NCI-H146 treated with DMSO at 0.1 percent for 48 hours (cell line): ENCODE measurements around the gene ZNF254.
"Not testable (repeated sequence)": the region's sequence is repeated elsewhere in the genome, so short reads cannot be mapped to it uniquely, and the experiment has no call there.

ENCODE experiments used
- DNase-seq: peaks from one replicate; lab custom pipeline; 2025; ENCODE audit not compliant: unreplicated experiment; lab: John Stamatoyannopoulos, UW

Gene ZNF254

GRCh38 chr19:24071078-24071477 is 15.9 kb upstream of the ZNF254 start:
- DNase-seq, result no peak

DNA sequence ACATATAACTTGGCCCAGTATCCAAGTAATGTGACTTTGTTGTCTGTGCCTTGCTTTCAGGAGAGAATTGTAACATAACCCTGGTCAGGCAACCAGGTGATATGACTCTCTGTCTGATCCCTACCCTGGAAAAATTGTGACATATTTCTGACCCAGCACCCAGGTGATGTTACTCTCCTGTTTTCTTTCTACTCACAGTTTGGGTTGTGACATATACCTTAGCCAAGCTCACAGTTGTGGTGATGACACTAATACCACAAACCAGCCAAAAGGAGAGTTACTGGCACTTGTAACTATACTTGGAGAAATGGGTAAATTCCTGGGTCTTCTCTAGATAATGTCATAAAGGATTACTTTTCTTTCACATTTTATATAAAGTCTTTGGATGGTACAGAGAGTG is 14.3 kb upstream of the ZNF254 start:
- DNase-seq, result no peak

DNA sequence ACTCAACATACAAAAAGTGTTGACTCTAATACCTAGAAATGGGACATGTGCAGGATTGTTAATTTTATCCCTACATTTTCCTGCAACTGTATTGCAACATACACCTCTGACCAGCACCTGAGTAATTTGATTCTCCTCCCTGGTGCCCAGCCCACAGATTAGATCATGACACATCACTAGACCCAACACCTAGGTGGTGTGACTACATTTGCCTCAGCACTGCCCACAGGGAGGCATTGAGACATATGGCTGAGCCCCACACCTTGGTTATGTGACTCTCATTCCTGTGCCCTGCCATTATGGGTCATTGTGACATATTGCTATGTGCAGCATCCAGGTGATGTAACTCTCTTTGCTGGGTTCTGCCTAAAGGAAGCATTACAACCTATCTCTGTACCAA is 13.2 kb upstream of the ZNF254 start:
- no peak for DNase-seq

DNA sequence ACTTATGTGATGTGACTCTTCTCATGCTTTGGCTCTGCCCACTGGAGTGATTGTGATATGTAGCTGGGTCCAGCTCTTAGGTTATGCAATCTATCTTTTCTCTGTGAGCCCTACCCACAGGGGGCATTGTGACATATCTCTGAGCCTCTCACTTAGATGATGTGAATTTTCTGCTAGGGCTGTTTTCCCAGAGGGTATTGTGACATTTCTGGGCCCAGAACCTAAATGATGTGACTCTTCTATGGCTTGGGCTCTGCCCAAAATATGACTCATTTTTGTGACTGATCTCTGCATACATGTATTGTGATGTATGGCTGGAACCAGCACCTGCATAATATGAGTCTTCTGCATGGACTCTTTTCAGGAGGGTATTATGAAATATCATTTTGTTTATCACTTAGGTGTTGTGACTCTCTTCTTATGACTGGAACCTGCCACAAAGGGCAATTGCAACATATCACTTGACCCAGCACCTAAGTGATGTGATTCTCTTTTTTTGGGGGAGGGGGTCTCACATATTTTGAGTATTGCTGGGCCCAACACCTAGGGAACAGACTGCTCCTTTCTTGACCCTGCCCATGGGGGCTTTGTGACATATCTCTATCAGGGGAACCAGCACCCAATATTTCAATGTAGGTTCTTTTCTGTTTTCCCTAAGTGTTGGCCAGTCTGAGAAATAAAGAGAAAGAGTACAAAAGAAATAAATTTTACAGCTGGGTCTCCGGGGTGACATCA is 12.1 kb upstream of the ZNF254 start:
- DNase-seq, result no peak

DNA sequence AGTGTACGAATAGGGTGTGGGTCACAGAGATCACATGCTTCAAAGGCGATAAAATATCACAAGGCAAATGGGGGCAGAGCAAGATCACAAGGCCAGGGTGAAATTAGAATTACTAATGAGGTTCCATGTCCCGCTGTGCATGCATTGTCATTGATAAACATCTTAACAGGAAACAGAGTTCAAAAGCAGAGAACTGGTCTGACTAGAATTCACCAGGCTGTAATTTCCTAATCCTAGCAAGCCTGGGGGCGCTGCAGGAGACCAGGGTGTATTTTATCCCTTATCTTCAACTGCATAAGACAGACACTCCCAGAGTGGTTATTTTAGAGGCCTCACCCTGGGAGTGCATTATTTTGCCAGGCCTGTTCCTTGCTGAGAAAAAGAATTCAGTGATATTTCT is 11.5 kb upstream of the ZNF254 start:
- DNase-seq, result not testable (repeated sequence)

DNA sequence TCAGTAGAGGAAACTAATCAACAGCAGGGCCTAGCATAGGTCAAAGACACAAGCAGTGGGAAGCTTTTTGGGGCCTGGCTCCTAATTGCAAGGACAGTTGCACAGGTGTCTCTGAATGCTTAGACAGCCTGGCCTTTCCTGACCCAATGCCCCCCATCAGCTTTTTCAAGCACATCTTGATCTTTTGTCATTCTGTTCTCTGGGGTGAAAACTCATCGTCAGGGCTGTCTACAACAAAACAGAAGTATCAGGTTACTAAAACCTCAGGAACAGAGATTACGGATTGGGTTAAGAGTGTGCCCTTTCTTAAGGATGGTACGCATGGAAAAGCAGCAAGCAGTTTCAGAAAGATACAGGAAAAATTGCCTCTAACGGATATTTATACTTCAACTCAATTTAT is 8.3 kb upstream of the ZNF254 start:
- no peak for DNase-seq

- DNase-seq, result no peak
Observed at GRCh38 chr19:24081056-24081455, 5.9 kb upstream of the ZNF254 start.

DNA sequence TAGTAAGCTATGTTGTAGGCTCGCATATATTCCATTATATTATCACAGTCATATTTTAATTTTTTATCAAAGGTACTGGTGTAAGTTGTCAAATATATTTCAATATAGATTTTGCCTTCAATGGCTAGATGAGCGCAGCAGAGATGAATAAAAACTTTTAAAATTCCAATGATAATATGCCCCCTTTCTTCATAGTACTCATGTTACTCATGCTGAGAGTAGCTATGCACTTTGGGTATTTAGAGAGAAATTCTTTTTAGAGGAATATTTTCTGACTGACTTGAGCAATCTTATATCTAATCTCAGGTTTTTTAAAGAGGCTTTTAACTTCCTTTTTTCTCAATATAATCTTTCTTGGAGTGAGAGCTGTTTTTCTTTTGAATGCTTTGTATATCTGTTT is 11.4 kb downstream of the ZNF254 start:
- DNase-seq, result no peak

GRCh38 chr19:24099829-24100228 is 12.8 kb downstream of the ZNF254 start:
- DNase-seq, result no peak

GRCh38 chr19:24100597-24100996 is 13.6 kb downstream of the ZNF254 start:
- DNase-seq, result not testable (repeated sequence)

DNA sequence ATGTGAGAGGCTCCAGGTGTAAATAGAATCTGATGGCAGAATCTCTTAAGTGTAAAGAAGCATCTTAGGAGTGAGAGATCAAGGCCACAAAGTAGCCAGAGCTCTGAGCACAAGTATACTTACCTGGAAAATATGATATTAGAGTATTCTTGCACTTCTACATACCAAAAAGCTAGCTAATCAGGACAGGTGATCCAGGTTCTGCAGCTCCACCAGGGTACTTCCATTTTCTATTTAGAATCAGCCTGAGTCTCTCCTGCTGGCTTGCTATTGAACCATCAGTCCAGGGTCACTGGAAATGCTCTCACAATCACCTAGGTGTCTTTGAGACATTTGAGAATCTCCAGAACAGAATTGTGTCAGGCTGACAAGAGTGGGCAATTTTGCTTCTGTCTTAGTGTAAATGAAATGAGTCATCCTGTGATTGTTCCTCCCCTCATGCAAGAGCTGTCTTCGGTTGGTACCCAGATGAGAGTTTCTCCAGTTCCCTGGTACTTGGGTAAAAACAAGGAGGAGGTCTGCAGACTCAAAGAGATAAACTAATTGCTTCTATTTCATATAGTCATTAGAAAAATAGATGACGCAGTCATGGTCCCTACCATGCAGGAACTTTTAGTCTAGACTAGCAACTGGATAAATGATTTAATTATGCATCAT is 14.6 kb downstream of the ZNF254 start:
- no peak for DNase-seq

GRCh38 chr19:24127601-24128000 is 40.6 kb downstream of the ZNF254 start:
- no peak for DNase-seq

DNA sequence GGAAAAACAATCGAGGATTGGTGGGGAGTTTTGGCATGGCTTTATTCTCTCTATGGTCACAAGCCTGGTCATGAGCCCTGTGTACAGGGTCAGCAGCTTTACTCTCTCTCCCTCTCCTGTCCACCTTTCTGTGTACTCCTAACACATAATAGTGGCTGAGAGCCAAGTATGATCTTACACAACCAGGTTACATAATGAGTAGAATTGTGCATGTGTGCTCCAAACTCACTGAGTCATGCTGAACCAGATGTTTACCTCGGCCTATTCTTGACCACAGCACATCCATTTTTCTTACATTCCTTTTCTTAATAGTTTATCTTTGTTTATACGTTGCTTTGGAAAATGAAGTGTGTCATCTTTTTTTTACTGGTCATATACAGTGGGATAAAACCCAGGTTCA is 53.1 kb downstream of the ZNF254 start:
- DNase-seq, result no peak

GRCh38 chr19:24140591-24140990 is 53.6 kb downstream of the ZNF254 start:
- no peak for DNase-seq

DNA sequence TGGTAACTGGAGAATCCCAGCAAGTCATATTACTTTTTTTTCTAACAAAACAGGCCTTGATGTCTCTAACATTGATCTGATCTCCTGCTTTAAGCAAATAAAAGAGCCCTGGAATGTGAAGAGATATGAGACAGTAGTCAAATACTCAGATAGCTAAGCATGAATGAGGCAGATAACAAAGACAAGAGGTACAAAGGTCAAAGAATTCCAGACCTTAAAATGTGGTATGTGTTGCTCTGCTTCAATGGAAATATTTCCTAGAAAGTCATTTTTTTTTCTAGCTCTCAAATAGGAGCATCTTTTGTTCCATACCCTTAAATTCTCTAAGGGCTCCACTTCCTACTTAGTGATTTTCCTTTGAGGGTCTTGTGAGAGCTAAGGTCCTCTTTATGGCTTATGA is 54.6 kb downstream of the ZNF254 start:
- DNase-seq, result no peak

DNA sequence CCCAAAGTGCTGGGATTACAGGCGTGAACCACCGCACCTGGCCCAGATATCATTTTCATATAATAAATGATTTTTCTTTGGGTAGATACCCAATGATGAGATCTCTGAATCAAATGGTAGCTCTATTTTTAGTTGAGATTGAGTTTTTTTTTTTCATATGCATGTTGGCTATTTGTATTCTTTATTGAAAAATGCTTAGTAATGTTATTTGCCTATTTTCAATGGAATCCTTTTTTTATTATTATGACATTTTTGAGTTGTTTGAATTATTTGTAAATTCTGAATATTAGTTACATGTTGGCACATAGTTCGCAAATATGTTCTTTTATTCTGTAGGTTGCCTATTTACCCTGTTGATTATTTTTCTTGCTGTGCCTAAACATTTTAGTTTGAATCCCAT is 55.8 kb downstream of the ZNF254 start:
- no peak for DNase-seq

GRCh38 chr19:24159707-24160106 is 72.7 kb downstream of the ZNF254 start:
- DNase-seq, result peak; percentile 2

GRCh38 chr19:24166055-24166454 is 79.1 kb downstream of the ZNF254 start:
- DNase-seq, result no peak

- DNase-seq, result no peak
Observed at GRCh38 chr19:24173882-24174281, 86.9 kb downstream of the ZNF254 start.

GRCh38 chr19:24177686-24178085 is 90.7 kb downstream of the ZNF254 start:
- no peak for DNase-seq

DNA sequence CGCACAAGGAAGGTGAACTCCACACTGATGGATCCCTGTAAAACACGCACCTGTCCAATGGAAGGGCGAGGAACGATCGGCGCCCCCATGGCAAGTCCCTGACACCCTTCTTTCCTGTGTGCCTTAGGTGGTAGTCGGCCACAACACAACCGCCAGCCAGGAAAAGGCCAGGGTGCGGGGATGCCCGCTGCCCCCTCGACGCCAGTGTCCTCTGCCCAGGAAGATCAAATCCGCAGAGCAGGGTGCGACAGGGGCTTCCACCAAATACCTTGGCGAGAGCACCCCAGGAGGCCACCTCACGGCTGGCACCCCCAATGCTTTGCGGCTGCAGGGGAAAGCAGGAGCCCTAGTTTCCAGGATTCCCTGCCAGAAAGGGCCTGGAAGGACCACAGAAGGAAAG is 91.2 kb downstream of the ZNF254 start:
- DNase-seq, result no peak
